ENCODE results near the gene BPIFB4.

BPIFB4 gene

GRCh38 chr20:33059136-33059535 lies 20.3 kb upstream of the BPIFB4 start:
- H3K36me3 ChIP-seq = no peaks in the 10 kb centered on the region
- H3K4me3 ChIP-seq = no peak overlapping the region
- TF ChIP-seq Cebpa-rat (IDR thresholded peaks at IDR 0.05) = no peak
- no peak overlapping the region for H3K9ac ChIP-seq
- H3K4me2 ChIP-seq = no peak overlapping the region
- no peak overlapping the region for H3K27ac ChIP-seq
- H4K20me1 ChIP-seq = no peaks in the 10 kb centered on the region; a peak in 1 of 22 replicates
- no peaks in the 10 kb centered on the region for H3K27me3 ChIP-seq
- peaks cover 0 to 45% (median 36%) of the 10 kb centered on the region in 10 experiments; a peak in 16 of 20 replicates for H3K4me1 ChIP-seq
- H3K9me3 ChIP-seq (replicated peaks in 1 of 11) = no peaks in the 10 kb centered on the region

GRCh38 chr20:33059741-33060390 lies 19.6 kb upstream of the BPIFB4 start:
- H3K4me3 ChIP-seq = no peak overlapping the region
- no peak overlapping the region for H3K27ac ChIP-seq
- peaks cover 0 to 48% (median 34%) of the 10 kb centered on the region in 10 experiments; a peak in 16 of 20 replicates for H3K4me1 ChIP-seq
- H3K4me2 ChIP-seq = no peak overlapping the region
- H3K27me3 ChIP-seq = no peaks in the 10 kb centered on the region
- no peaks in the 10 kb centered on the region; a peak in 1 of 22 replicates for H4K20me1 ChIP-seq
- TF ChIP-seq Cebpa-rat (IDR thresholded peaks at IDR 0.05) = no peak
- no peaks in the 10 kb centered on the region for H3K36me3 ChIP-seq
- H3K9me3 ChIP-seq (replicated peaks in 1 of 11) = no peaks in the 10 kb centered on the region
- H3K9ac ChIP-seq = no peak overlapping the region

- no peak overlapping the region; a peak in 1 of 22 replicates for H3K9ac ChIP-seq
- H3K4me1 ChIP-seq = peaks cover 0 to 45% (median 30%) of the 10 kb centered on the region in 10 experiments; a peak in 16 of 20 replicates
- no peak overlapping the region for H3K4me3 ChIP-seq
- no peaks in the 10 kb centered on the region for H3K9me3 ChIP-seq (replicated peaks in 1 of 11)
- H3K27ac ChIP-seq = peak overlapping the region in 4 of 11 experiments; percentile 14 to 42 (median 23); a peak in 4 of 22 replicates
- no peaks in the 10 kb centered on the region for H3K27me3 ChIP-seq
- no peaks in the 10 kb centered on the region for H4K20me1 ChIP-seq
- peak overlapping the region in 10 of 11 experiments; percentile 31 to 72 (median 62); a peak in 19 of 22 replicates for H3K4me2 ChIP-seq
- no peak for TF ChIP-seq Cebpa-rat (IDR thresholded peaks at IDR 0.05)
- H3K36me3 ChIP-seq = no peaks in the 10 kb centered on the region
Observed at GRCh38 chr20:33061658-33062028, 17.8 kb upstream of the BPIFB4 start.

- Histone ChIP-seq H3K27ac (peak overlapping the region in 4 of 11 experiments; percentile 14 to 42 (median 23); a peak in 3 of 22 replicates), H3K36me3 (no peaks in the 10 kb centered on the region), H3K4me1 (peaks cover 0 to 45% (median 31%) of the 10 kb centered on the region in 10 experiments; a peak in 16 of 20 replicates), H3K4me2 (peak overlapping the region in 8 of 11 experiments; percentile 11 to 72 (median 58); a peak in 10 of 22 replicates), H4K20me1 (no peaks in the 10 kb centered on the region), H3K27me3 (no peaks in the 10 kb centered on the region), H3K9ac (no peak overlapping the region), H3K9me3 (replicated peaks in 1 of 11) (no peaks in the 10 kb centered on the region), H3K4me3 (no peak overlapping the region)
- TF ChIP-seq Cebpa-rat (IDR thresholded peaks at IDR 0.05) = no peak
Observed at GRCh38 chr20:33062105-33062824, 17.2 kb upstream of the BPIFB4 start.

- Histone ChIP-seq H4K20me1 (no peaks in the 10 kb centered on the region), H3K27ac (no peak overlapping the region), H3K36me3 (no peaks in the 10 kb centered on the region), H3K4me1 (peaks cover 0 to 45% (median 34%) of the 10 kb centered on the region in 10 experiments; a peak in 16 of 20 replicates), H3K9me3 (replicated peaks in 1 of 11) (no peaks in the 10 kb centered on the region), H3K4me3 (no peak overlapping the region), H3K9ac (no peak overlapping the region), H3K27me3 (no peaks in the 10 kb centered on the region), H3K4me2 (peak overlapping the region in 1 of 11 experiments; percentile 11; a peak in 2 of 22 replicates)
- no peak for TF ChIP-seq Cebpa-rat (IDR thresholded peaks at IDR 0.05)
Observed at GRCh38 chr20:33062825-33063149, 16.7 kb upstream of the BPIFB4 start.

GRCh38 chr20:33063271-33063670 lies 16.2 kb upstream of the BPIFB4 start:
- no peak overlapping the region for H3K9ac ChIP-seq

GRCh38 chr20:33064572-33065287 lies 14.7 kb upstream of the BPIFB4 start:
- Histone ChIP-seq H3K9ac (no peak overlapping the region), H3K4me1 (peaks cover 0 to 45% (median 39%) of the 10 kb centered on the region in 10 experiments; a peak in 16 of 20 replicates), H3K36me3 (no peaks in the 10 kb centered on the region), H3K4me3 (no peak overlapping the region), H3K9me3 (replicated peaks in 1 of 11) (no peaks in the 10 kb centered on the region), H3K27ac (no peak overlapping the region), H3K27me3 (no peaks in the 10 kb centered on the region), H3K4me2 (peak overlapping the region in 6 of 11 experiments; percentile 9 to 48 (median 34); a peak in 7 of 22 replicates), H4K20me1 (no peaks in the 10 kb centered on the region)
- TF ChIP-seq Cebpa-rat (IDR thresholded peaks at IDR 0.05) = no peak

More at GRCh38 chr20:33063271-33063670, 16.2 kb upstream of the BPIFB4 start:
- H3K27ac ChIP-seq = no peak overlapping the region
- no peaks in the 10 kb centered on the region for H3K9me3 ChIP-seq (replicated peaks in 1 of 11)
- no peaks in the 10 kb centered on the region for H3K36me3 ChIP-seq
- H3K4me3 ChIP-seq = no peak overlapping the region
- H3K4me2 ChIP-seq = no peak overlapping the region
- peaks cover 0 to 45% (median 38%) of the 10 kb centered on the region in 10 experiments; a peak in 16 of 20 replicates for H3K4me1 ChIP-seq
- no peaks in the 10 kb centered on the region for H3K27me3 ChIP-seq
- TF ChIP-seq Cebpa-rat (IDR thresholded peaks at IDR 0.05) = no peak
- no peaks in the 10 kb centered on the region for H4K20me1 ChIP-seq

- H3K27ac ChIP-seq = no peak overlapping the region
- TF ChIP-seq Cebpa-rat (IDR thresholded peaks at IDR 0.05) = no peak
- H3K36me3 ChIP-seq = no peaks in the 10 kb centered on the region
- no peaks in the 10 kb centered on the region for H3K9me3 ChIP-seq (replicated peaks in 1 of 11)
- H3K9ac ChIP-seq = no peak overlapping the region
- no peaks in the 10 kb centered on the region for H4K20me1 ChIP-seq
- no peaks in the 10 kb centered on the region for H3K27me3 ChIP-seq
- H3K4me1 ChIP-seq = peaks cover 0 to 42% (median 34%) of the 10 kb centered on the region in 10 experiments; a peak in 16 of 20 replicates
- peak overlapping the region in 7 of 11 experiments; percentile 6 to 48 (median 30); a peak in 7 of 22 replicates for H3K4me2 ChIP-seq
- H3K4me3 ChIP-seq = no peak overlapping the region
Observed at GRCh38 chr20:33065785-33066184, 13.7 kb upstream of the BPIFB4 start.

- peak overlapping the region in 2 of 11 experiments; percentile 7 to 40; a peak in 2 of 22 replicates for H3K27ac ChIP-seq
- peak overlapping the region in 5 of 11 experiments; percentile 8 to 61 (median 43); a peak in 10 of 22 replicates for H3K4me2 ChIP-seq
- no peaks in the 10 kb centered on the region for H3K36me3 ChIP-seq
- peaks cover 0 to 24% (median 16%) of the 10 kb centered on the region in 10 experiments; a peak in 16 of 20 replicates for H3K4me1 ChIP-seq
- no peak for TF ChIP-seq Cebpa-rat (IDR thresholded peaks at IDR 0.05)
- H3K9ac ChIP-seq = 0 out of 22 replicates have a peak overlapping the region, but pooled peaks of 1 of the 11 experiments have one; percentile 15
- H3K4me3 ChIP-seq = no peak overlapping the region
- H3K9me3 ChIP-seq (replicated peaks in 1 of 11) = no peaks in the 10 kb centered on the region
- H4K20me1 ChIP-seq = no peaks in the 10 kb centered on the region
- no peaks in the 10 kb centered on the region for H3K27me3 ChIP-seq
Observed at GRCh38 chr20:33067806-33068205, 11.6 kb upstream of the BPIFB4 start.

Measured in BLaER1 treated with 17β-estradiol and CSF1 and Interleukin-3, amounts not matched to agents 10 nM and 100 nM (cell line).